ENCODE results near the gene SLC1A5. TPM values are rescaled to one million over a fixed set of nuclear protein-coding genes. Genes with fewer than 3 reads are reported as not detected.

The SLC1A5 gene
- total and polyA plus RNA-seq, 12 donors, result 3.2 to 30.5 (median 6.2) TPM

- H3K36me3 ChIP-seq, result peaks cover 0 to 100% (median 74%) of the 10 kb centered on the region in 9 donors
- H3K4me1 ChIP-seq, result peaks cover 11 to 76% (median 37%) of the 10 kb centered on the region in 9 donors
- 77 to 81% methylated on average over 14 of the region's 14 CpGs for WGBS, 2 donors
- H3K27ac ChIP-seq, result peak overlapping the region in 1 of 10 donors; percentile 85
- ATAC-seq, result no peak
- no peaks in the 10 kb centered on the region for H3K9me3 ChIP-seq
- intact Hi-C loops (cut with DNase I), result no loop called here
- no peaks in the 10 kb centered on the region for H3K27me3 ChIP-seq
- no peak for DNase-seq
- H3K4me3 ChIP-seq, result peak overlapping the region in 1 of 10 donors; percentile 22
- TF ChIP-seq, protein P1, sequence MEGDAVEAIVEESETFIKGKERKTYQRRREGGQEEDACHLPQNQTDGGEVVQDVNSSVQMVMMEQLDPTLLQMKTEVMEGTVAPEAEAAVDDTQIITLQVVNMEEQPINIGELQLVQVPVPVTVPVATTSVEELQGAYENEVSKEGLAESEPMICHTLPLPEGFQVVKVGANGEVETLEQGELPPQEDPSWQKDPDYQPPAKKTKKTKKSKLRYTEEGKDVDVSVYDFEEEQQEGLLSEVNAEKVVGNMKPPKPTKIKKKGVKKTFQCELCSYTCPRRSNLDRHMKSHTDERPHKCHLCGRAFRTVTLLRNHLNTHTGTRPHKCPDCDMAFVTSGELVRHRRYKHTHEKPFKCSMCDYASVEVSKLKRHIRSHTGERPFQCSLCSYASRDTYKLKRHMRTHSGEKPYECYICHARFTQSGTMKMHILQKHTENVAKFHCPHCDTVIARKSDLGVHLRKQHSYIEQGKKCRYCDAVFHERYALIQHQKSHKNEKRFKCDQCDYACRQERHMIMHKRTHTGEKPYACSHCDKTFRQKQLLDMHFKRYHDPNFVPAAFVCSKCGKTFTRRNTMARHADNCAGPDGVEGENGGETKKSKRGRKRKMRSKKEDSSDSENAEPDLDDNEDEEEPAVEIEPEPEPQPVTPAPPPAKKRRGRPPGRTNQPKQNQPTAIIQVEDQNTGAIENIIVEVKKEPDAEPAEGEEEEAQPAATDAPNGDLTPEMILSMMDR (IDR thresholded peaks at IDR 0.05), result no peak
Observed at GRCh38 chr19:46731584-46731983, 56.8 kb downstream of the SLC1A5 start.

GRCh38 chr19:46731007-46731501 lies 57.3 kb downstream of the SLC1A5 start:
- H3K27me3 ChIP-seq, result no peaks in the 10 kb centered on the region
- H3K4me1 ChIP-seq, result peaks cover 12 to 71% (median 37%) of the 10 kb centered on the region in 9 donors
- WGBS, 2 donors, result 71 to 76% methylated on average over 14 of the region's 14 CpGs
- peaks cover 0 to 100% (median 79%) of the 10 kb centered on the region in 9 donors for H3K36me3 ChIP-seq
- TF ChIP-seq, protein P1 (IDR thresholded peaks at IDR 0.05), result no peak
- intact Hi-C loops (cut with DNase I), result no loop called here
- no peaks in the 10 kb centered on the region for H3K9me3 ChIP-seq
- peak in 1 of 8 donors; percentile 43 for ATAC-seq
- H3K27ac ChIP-seq, result peak overlapping the region in 1 of 10 donors; percentile 85
- DNase-seq, result no peak
- H3K4me3 ChIP-seq, result peak overlapping the region in 1 of 10 donors; percentile 22

DNA sequence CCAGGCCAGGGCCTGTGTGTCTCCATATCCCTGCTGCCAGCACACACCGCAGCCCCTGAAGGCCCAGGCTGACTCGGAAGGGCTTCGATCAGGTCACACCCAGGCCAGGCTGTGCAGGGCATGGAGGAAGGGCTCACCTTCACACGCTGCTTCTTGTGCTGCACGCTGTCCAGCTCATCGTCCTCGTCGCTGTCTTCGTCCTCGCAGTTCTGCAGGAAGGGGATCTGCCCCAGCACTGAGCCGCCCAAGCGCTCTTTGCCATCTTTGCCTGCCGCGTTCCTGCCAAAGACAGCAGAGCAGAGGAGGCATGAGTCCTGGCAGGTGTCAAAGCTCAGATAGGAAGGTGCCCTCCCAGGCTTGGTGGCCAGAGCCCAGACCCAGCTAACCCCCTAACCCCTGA lies 57.8 kb downstream of the SLC1A5 start:
- H3K27me3 ChIP-seq, result no peaks in the 10 kb centered on the region
- DNase-seq (no peak), ATAC-seq (no peak)
- WGBS, 2 donors, result 94 to 97% methylated on average over 14 of the region's 14 CpGs
- intact Hi-C loops (cut with DNase I), result no loop called here
- peaks cover 9 to 66% (median 36%) of the 10 kb centered on the region in 9 donors for H3K4me1 ChIP-seq
- peaks cover 0 to 100% (median 80%) of the 10 kb centered on the region in 9 donors for H3K36me3 ChIP-seq
- H3K27ac ChIP-seq, result no peak overlapping the region
- no peaks in the 10 kb centered on the region for H3K9me3 ChIP-seq
- no peak overlapping the region for H3K4me3 ChIP-seq
- TF ChIP-seq, protein P1 (IDR thresholded peaks at IDR 0.05), result no peak

GRCh38 chr19:46730187-46730586 lies 58.2 kb downstream of the SLC1A5 start:
- DNase-seq (no peak), ATAC-seq (no peak)
- Histone ChIP-seq H3K27me3 (no peaks in the 10 kb centered on the region), H3K36me3 (peaks cover 0 to 100% (median 80%) of the 10 kb centered on the region in 9 donors), H3K27ac (no peak overlapping the region), H3K4me3 (no peak overlapping the region), H3K4me1 (peaks cover 9 to 64% (median 34%) of the 10 kb centered on the region in 9 donors), H3K9me3 (no peaks in the 10 kb centered on the region)
- TF ChIP-seq, protein P1 (IDR thresholded peaks at IDR 0.05), result no peak
- WGBS, 2 donors, result 96% methylated on average over 9 of the region's 9 CpGs
- intact Hi-C loops (cut with DNase I), result no loop called here

Measured in heart right ventricle (tissue), 16 donors.